ENCODE results near the gene TMBIM6. TPM values are rescaled to one million over a fixed set of nuclear protein-coding genes. Genes with fewer than 3 reads are reported as not detected.

TMBIM6 gene
- total and polyA plus RNA-seq, 7 donors, result 93.7 to 384 (median 201) TPM

DNA sequence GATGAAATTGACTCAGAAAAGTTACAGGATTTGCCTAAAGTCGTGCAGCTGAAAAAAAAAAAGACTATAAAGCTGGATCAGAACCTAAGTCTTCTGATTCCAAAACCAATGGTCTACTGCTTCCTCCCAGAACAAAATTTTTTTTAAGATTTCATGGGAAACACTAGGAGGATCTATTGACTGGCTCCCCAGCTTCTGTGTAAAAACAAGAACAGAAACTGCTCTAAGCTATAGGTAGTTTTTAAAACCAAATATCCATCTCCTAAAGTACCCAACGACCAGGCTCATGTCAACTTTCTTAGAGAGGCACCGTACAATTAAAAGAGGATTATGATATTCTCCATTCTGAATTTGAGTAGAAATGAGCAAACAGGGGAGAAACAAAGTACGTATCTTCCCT is 43.5 kb upstream of the TMBIM6 start:
- no peak overlapping the region for H3K4me3 ChIP-seq
- H3K27me3 ChIP-seq, result no peaks in the 10 kb centered on the region
- no peaks in the 10 kb centered on the region for H3K36me3 ChIP-seq
- intact Hi-C loops (cut with DNase I), result no loop called here
- no peak overlapping the region for H3K27ac ChIP-seq
- TF ChIP-seq EP300 (IDR thresholded peaks at IDR 0.05) (no peak), POLR2A (IDR thresholded peaks at IDR 0.05) (no peak), POLR2AphosphoS5 (IDR thresholded peaks at IDR 0.05) (no peak)
- TF ChIP-seq, protein P1, sequence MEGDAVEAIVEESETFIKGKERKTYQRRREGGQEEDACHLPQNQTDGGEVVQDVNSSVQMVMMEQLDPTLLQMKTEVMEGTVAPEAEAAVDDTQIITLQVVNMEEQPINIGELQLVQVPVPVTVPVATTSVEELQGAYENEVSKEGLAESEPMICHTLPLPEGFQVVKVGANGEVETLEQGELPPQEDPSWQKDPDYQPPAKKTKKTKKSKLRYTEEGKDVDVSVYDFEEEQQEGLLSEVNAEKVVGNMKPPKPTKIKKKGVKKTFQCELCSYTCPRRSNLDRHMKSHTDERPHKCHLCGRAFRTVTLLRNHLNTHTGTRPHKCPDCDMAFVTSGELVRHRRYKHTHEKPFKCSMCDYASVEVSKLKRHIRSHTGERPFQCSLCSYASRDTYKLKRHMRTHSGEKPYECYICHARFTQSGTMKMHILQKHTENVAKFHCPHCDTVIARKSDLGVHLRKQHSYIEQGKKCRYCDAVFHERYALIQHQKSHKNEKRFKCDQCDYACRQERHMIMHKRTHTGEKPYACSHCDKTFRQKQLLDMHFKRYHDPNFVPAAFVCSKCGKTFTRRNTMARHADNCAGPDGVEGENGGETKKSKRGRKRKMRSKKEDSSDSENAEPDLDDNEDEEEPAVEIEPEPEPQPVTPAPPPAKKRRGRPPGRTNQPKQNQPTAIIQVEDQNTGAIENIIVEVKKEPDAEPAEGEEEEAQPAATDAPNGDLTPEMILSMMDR (IDR thresholded peaks at IDR 0.05), result no peak
- no peak for DNase-seq
- no peaks in the 10 kb centered on the region for H3K9me3 ChIP-seq
- H3K4me1 ChIP-seq, result peaks cover 0 to 32% (median 24%) of the 10 kb centered on the region in 4 donors
- 70 to 71% methylated on average over 4 of the region's 4 CpGs for WGBS, 2 donors

DNA sequence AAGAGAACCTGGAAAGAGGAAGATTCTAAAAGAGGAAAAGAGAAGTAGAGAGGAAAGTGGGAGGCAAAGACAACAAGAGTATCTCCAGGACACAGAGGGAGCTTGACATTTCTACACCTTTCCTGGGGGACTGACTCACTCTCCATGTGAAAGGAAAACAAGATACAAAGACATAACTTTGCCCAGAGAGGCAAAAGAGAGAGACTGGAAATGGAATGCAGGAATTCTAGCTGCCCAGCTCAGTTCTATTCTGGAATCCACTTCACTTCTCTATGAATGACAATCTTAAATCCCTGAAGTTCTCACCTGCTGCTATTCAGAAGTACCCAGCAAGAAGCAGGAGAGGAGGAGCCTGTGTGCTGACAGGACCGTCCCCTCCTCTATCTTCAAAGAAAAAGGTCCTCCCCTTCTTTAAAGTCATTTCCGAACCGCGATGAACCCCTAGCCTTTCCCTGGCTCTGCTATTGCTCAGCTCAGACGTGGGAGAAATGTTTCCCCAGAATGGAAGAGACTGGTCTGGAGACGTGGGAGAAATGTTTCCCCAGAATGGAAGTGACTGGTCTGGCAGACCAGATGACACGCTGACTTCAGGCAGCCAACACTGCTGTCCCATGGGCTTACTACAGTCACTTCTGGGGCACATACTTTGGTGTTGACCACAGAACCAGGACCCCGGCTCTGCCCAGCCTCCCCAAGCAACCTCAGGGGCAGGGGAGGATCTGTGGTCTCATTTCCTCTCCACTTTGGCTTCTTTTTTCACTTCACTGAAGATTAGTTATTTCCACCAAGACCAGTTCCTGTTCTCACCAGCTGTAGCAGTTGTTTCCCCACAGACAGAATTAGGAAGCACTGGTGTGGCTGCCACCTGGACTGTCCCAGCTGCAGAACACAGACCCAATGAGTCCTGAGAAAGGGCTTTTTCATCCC is 42.5 kb upstream of the TMBIM6 start:
- Histone ChIP-seq H3K4me3 (peak overlapping the region in 1 of 4 donors; percentile 9), H3K27ac (peak overlapping the region; percentile 39 to 65 (median 56)), H3K4me1 (peaks cover 0 to 40% (median 24%) of the 10 kb centered on the region in 4 donors), H3K9me3 (no peaks in the 10 kb centered on the region), H3K27me3 (no peaks in the 10 kb centered on the region), H3K36me3 (no peaks in the 10 kb centered on the region)
- DNase-seq, result peak; percentile 64
- intact Hi-C loops (cut with DNase I), result no loop called here
- WGBS, 2 donors, result 24 to 54% methylated on average over 8 of the region's 8 CpGs
- TF ChIP-seq POLR2AphosphoS5 (IDR thresholded peaks at IDR 0.05) (peak in 1 of 4 donors; percentile 13), EP300 (IDR thresholded peaks at IDR 0.05) (no peak), POLR2A (IDR thresholded peaks at IDR 0.05) (no peak)
- TF ChIP-seq, protein P1 (IDR thresholded peaks at IDR 0.05), result no peak

DNA sequence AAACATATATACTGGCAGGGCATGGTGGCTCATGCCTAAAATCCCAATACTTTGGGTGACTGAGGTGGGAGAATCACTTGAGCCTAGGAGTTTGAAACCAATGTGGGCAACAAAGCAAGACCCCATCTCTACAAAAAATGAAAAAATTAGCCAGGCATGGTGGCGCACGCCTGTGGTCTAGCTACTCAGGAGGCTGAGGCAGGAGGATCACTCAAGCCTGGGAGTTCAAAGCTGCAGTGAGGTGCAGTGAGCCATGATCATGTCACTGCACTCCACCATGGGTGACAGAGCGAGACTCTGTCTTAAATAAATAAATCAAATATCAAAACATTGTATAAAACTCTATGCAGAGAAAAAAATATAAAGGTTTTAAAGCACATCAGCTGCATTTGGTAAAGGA is 39.3 kb upstream of the TMBIM6 start:
- Histone ChIP-seq H3K4me3 (no peak overlapping the region), H3K9me3 (no peaks in the 10 kb centered on the region), H3K4me1 (peaks cover 0 to 53% (median 39%) of the 10 kb centered on the region in 4 donors), H3K27me3 (no peaks in the 10 kb centered on the region), H3K27ac (no peak overlapping the region), H3K36me3 (no peaks in the 10 kb centered on the region)
- TF ChIP-seq POLR2AphosphoS5 (IDR thresholded peaks at IDR 0.05) (no peak), POLR2A (IDR thresholded peaks at IDR 0.05) (no peak), EP300 (IDR thresholded peaks at IDR 0.05) (no peak)
- TF ChIP-seq, protein P1 (IDR thresholded peaks at IDR 0.05), result no peak
- intact Hi-C loops (cut with DNase I), result no loop called here
- DNase-seq, result no peak
- WGBS, 2 donors, result 81 to 86% methylated on average over 3 of the region's 3 CpGs

DNA sequence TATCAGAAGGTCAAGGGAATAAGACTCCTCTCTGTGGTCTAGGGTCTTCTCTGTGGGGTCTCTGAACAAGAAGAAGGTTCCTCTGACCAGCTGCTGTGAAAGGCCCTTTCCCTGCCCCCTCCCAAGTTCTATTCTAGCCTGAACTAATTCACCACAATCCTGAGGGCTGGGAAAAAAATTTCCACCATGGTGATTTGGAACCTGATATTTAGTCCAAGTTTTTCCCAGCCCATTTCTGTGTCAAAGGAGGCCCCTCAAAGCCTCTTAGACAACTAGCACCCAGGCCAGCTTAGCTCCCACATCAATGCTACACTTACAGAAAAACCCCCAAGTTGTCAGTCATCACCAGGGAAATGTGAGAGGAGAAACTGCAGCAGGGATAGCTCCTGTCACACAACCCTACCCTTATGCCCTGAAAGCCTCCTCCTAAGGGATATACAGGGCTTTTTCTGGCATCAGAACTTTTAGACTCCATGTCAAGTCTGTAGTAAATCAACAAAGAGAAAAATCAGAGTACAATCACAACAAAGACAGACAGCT is 38.6 kb upstream of the TMBIM6 start:
- peaks cover 0 to 47% (median 34%) of the 10 kb centered on the region in 4 donors for H3K4me1 ChIP-seq
- TF ChIP-seq EP300 (IDR thresholded peaks at IDR 0.05), result no peak
- no peak for TF ChIP-seq POLR2A (IDR thresholded peaks at IDR 0.05)
- TF ChIP-seq POLR2AphosphoS5 (IDR thresholded peaks at IDR 0.05), result no peak
- TF ChIP-seq, protein P1 (IDR thresholded peaks at IDR 0.05), result no peak
- intact Hi-C loops (cut with DNase I), result no loop called here
- H3K27me3 ChIP-seq, result no peaks in the 10 kb centered on the region
- no peak for DNase-seq
- H3K27ac ChIP-seq, result no peak overlapping the region
- no peak overlapping the region for H3K4me3 ChIP-seq
- H3K9me3 ChIP-seq, result no peaks in the 10 kb centered on the region
- H3K36me3 ChIP-seq, result no peaks in the 10 kb centered on the region
